GM23248 (cell line): ENCODE measurements around the gene MORC2.

Experiments used
- EZH2 ChIP-seq: fragments of 200-600 bp; sonication (generic); IDR thresholded peaks from 2 replicates; pipeline ENCODE4 v1.6.1; 2018; ENCODE audit warnings: antibody characterized with exemption, mild to moderate bottlenecking; ENCODE audit not compliant: insufficient read depth, poor library complexity, severe bottlenecking
- EZH2phosphoT487 ChIP-seq: fragments of 200-600 bp; sonication (generic); IDR thresholded peaks from 2 replicates; pipeline ENCODE4 v1.6.1; 2018; ENCODE audit warnings: antibody characterized with exemption, moderate library complexity, mild to moderate bottlenecking, low read depth; ENCODE audit not compliant: insufficient read depth

DNA sequence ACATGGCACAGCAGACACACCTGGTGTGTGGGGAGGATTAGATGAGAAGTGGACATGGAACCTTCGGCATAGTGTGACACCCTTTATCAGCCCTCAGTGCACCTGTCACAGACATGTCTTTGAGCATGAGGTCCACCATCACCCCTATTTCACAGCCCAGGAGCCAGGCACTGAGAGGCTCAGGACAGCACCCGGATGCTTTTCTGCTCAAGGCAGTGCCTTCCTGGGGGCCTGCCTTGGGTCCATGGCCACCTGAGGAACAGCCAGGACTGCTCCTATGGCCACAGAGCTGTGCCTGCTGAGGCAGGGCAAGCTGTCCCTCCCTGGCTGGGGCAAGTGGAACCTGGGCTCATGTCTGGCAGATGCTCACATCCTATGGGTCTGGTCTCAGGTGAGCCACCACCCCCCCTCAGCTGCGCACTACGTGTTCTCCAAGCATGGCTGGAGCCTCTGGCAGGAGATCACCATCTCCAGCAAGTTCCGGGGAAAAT lies 75.8 kb downstream of the MORC2 start:
- TF ChIP-seq EZH2 = no peak
- no peak for TF ChIP-seq EZH2phosphoT487
